Trophoblast cell (in vitro differentiated cells and primary cell): ENCODE data around the gene LY9.
"Not testable (repeated sequence)": the region's sequence is repeated elsewhere in the genome, so short reads cannot be mapped to it uniquely, and the experiment has no call there.

Experiments
- DNase-seq, 2 donors: peaks; one replicate each; pipeline ENCODE4 v3.0.0-alpha.2; 2016
- H2AFZ ChIP-seq: 2 replicates; pipeline ENCODE4 v1.6.1; 2013; ENCODE audit warnings: low read length, moderate library complexity, mild to moderate bottlenecking; ENCODE audit not compliant: insufficient read depth, poor library complexity
- H2AK5ac ChIP-seq: 2 replicates; pipeline ENCODE4 v1.6.1; 2013; ENCODE audit warnings: mild to moderate bottlenecking, low read length
- H2BK120ac ChIP-seq: 2 replicates; pipeline ENCODE4 v1.6.1; 2013; ENCODE audit warnings: low read length, mild to moderate bottlenecking, moderate library complexity; ENCODE audit not compliant: insufficient read depth, poor library complexity
- H2BK12ac ChIP-seq: 2 replicates; pipeline ENCODE4 v1.6.1; 2013; ENCODE audit warnings: mild to moderate bottlenecking, low read length, moderate library complexity
- H2BK5ac ChIP-seq: 2 replicates; pipeline ENCODE4 v1.6.1; 2013; ENCODE audit warnings: low read length, low read depth, moderate library complexity, mild to moderate bottlenecking; ENCODE audit not compliant: poor library complexity
- H3K14ac ChIP-seq: 2 replicates; pipeline ENCODE4 v1.6.1; 2013; ENCODE audit warnings: mild to moderate bottlenecking, low read length
- H3K18ac ChIP-seq: 2 replicates; pipeline ENCODE4 v1.6.1; 2013; ENCODE audit warnings: mild to moderate bottlenecking, low read length
- H3K23ac ChIP-seq: 2 replicates; pipeline ENCODE4 v1.6.1; 2013; ENCODE audit warnings: low read length
- H3K27ac ChIP-seq: 2 replicates; pipeline ENCODE4 v1.5.1; 2013; ENCODE audit warnings: low read depth, mild to moderate bottlenecking, inconsistent platforms, low read length, moderate library complexity
- H3K27me3 ChIP-seq: 2 replicates; pipeline ENCODE4 v1.6.1; 2013; ENCODE audit warnings: inconsistent platforms, mild to moderate bottlenecking, low read length, moderate library complexity; ENCODE audit not compliant: insufficient read depth
- H3K36me3 ChIP-seq, 2 experiments: 1 replicate in 1 of 2; 2 replicates in 1 of 2; pipeline ENCODE4 v1.6.1; 2013; ENCODE audit warnings: low read length in 2 of 2, mild to moderate bottlenecking in 2 of 2, moderate library complexity in 1 of 2; ENCODE audit not compliant: insufficient read depth in 2 of 2, control insufficient read depth in 1 of 2
- H3K4ac ChIP-seq: 2 replicates; pipeline ENCODE4 v1.6.1; 2013; ENCODE audit warnings: low read depth, mild to moderate bottlenecking, low read length, moderate library complexity
- H3K4me1 ChIP-seq, 2 experiments: 1 replicate in 1 of 2; 2 replicates in 1 of 2; pipeline ENCODE4 v1.6.1; 2013; ENCODE audit warnings: low read length in 2 of 2, mild to moderate bottlenecking in 2 of 2, moderate library complexity in 1 of 2; ENCODE audit not compliant: insufficient read depth in 2 of 2, control insufficient read depth in 1 of 2
- H3K4me2 ChIP-seq: 2 replicates; pipeline ENCODE4 v1.6.1; 2013; ENCODE audit warnings: inconsistent platforms, mild to moderate bottlenecking, low read length, moderate library complexity
- H3K4me3 ChIP-seq: 2 replicates; pipeline ENCODE4 v1.5.1; 2013; ENCODE audit warnings: mild to moderate bottlenecking, low read depth, low read length, inconsistent platforms
- H3K79me1 ChIP-seq: one replicate; pipeline ENCODE4 v1.6.1; 2013; ENCODE audit warnings: low read length
- H3K79me2 ChIP-seq: 2 replicates; pipeline ENCODE4 v1.6.1; 2013; ENCODE audit warnings: low read length, mild to moderate bottlenecking; ENCODE audit not compliant: control insufficient read depth, insufficient read depth, poor library complexity
- H3K9ac ChIP-seq: 2 replicates; pipeline ENCODE4 v1.6.1; 2013; ENCODE audit warnings: mild to moderate bottlenecking, low read length
- H3K9me3 ChIP-seq: 2 replicates; pipeline ENCODE4 v1.6.1; 2013; ENCODE audit warnings: low read depth, mild to moderate bottlenecking, control low read depth, inconsistent platforms, low read length; ENCODE audit not compliant: insufficient read depth
- H4K12ac ChIP-seq: 2 replicates; pipeline ENCODE4 v1.6.1; 2013; ENCODE audit warnings: low read depth, mild to moderate bottlenecking, low read length, moderate library complexity
- H4K8ac ChIP-seq: 2 replicates; pipeline ENCODE4 v1.6.1; 2013; ENCODE audit warnings: low read depth, mild to moderate bottlenecking, low read length, moderate library complexity
- H4K91ac ChIP-seq: one replicate; pipeline ENCODE4 v1.6.1; 2013; ENCODE audit warnings: low read depth, mild to moderate bottlenecking, low read length, moderate library complexity
- WGBS: extraction: QIAGEN DNeasy Blood & Tissue Kit; methylation state at CpG from one replicate; pipeline ENCODE4 v1.1.7; 2013; ENCODE audit warnings: missing lambda C conversion rate; ENCODE audit not compliant: insufficient read length, insufficient coverage; ENCODE audit errors: extremely low coverage; 5-methylcytosine and 5-hydroxymethylcytosine counted together

LY9 gene

DNA sequence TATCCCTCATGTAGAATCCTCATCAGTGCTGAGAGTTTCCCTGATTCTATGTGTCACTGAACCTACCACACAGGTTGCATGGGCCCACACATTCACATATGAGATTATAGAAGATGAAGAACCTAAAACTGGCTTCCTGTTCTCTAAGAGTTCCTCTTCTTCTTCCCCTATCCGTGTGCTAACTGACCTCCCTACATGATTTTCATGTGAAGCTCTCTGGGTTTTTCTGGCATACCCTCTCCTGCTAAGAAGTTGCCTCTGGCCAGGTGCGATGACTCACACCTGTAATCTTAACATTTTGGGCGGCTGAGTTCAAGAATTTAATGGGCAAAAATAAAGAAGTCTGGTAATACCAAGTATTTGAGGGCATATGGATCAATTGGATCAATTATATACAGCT, 72.2 kb downstream of the LY9 start:
- no peak overlapping the region for H3K4me3 ChIP-seq
- no peak overlapping the region for H2BK12ac ChIP-seq
- no peak overlapping the region for H4K12ac ChIP-seq
- no peaks in the 10 kb centered on the region for H3K9me3 ChIP-seq
- no peak overlapping the region for H3K9ac ChIP-seq
- no peaks in the 10 kb centered on the region for H3K27me3 ChIP-seq
- H3K4me1 ChIP-seq: no peaks in the 10 kb centered on the region
- no peak overlapping the region for H2BK5ac ChIP-seq
- H3K79me2 ChIP-seq: no peaks in the 10 kb centered on the region
- no peak overlapping the region for H3K18ac ChIP-seq
- no peak overlapping the region for H2BK120ac ChIP-seq
- H3K27ac ChIP-seq: no peak overlapping the region
- no CpG with 5 or more reads among the region's 3 CpGs for WGBS
- H4K8ac ChIP-seq: no peak overlapping the region
- H3K4ac ChIP-seq: no peak overlapping the region
- peak in 1 of 2 donors; percentile 39 for DNase-seq
- H2AK5ac ChIP-seq: no peak overlapping the region
- no peak overlapping the region for H3K4me2 ChIP-seq
- H2AFZ ChIP-seq: no peak overlapping the region
- no peak overlapping the region for H3K23ac ChIP-seq
- H3K79me1 ChIP-seq: no peaks in the 10 kb centered on the region
- no peak overlapping the region for H4K91ac ChIP-seq
- no peaks in the 10 kb centered on the region for H3K36me3 ChIP-seq
- H3K14ac ChIP-seq: no peak overlapping the region

DNA sequence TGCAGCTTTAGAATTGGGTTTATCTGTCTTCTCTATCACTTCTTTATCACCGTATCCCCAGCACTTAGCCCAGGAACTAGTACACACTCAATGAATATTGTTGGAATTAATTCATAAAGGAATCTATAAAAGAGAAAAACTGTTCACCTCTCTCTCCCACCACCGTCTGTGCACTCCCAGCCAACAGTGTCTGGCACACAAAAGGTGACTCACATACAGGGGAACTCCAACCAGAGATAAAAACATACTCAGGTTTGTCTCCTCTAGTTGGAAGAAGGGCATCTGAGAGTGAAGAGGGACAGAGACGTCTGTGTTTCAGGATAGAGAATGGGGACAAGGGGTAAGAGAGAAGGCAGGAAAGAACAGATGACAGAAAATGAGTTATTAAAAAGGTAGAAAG, 79.0 kb downstream of the LY9 start:
- Histone ChIP-seq H3K79me2 (no peaks in the 10 kb centered on the region), H2BK120ac (no peak overlapping the region), H3K23ac (no peak overlapping the region), H4K12ac (no peak overlapping the region), H3K14ac (no peak overlapping the region), H2BK12ac (no peak overlapping the region), H3K9me3 (no peaks in the 10 kb centered on the region), H3K27ac (no peak overlapping the region), H4K8ac (no peak overlapping the region), H4K91ac (no peak overlapping the region), H3K4me1 (peaks cover 0 to 4% of the 10 kb centered on the region in 2 experiments), H3K4ac (no peak overlapping the region), H3K9ac (no peak overlapping the region), H3K4me2 (no peak overlapping the region), H2BK5ac (no peak overlapping the region), H3K36me3 (no peaks in the 10 kb centered on the region), H2AK5ac (no peak overlapping the region), H3K79me1 (no peaks in the 10 kb centered on the region), H2AFZ (no peak overlapping the region), H3K27me3 (no peaks in the 10 kb centered on the region), H3K4me3 (no peak overlapping the region), H3K18ac (no peak overlapping the region)
- no CpG with 5 or more reads among the region's 3 CpGs for WGBS
- DNase-seq: peak in 1 of 2 donors; percentile 49

DNA sequence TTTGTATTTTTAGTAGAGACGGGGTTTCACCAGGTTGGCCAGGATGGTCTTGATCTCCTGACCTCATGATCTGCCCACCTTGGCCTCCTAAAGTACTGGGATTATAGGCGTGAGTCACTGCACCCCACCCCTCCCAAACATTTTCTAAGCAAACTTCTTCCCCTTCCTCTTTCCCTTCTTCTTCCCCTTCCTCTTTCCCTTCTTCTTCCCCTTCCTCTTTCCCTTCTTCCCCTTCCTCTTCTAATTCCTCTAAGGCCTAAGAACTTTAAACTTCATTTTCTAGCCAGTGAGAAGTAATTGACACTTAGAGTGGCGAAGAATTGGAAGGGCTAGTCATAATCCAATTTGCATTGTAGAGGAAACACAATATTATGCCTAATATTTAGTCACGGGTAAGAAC, 79.6 kb downstream of the LY9 start:
- H3K4me2 ChIP-seq, H4K8ac ChIP-seq, H3K4me1 ChIP-seq, H4K91ac ChIP-seq, H3K27ac ChIP-seq, H3K9me3 ChIP-seq, H3K79me1 ChIP-seq, H3K14ac ChIP-seq, H2BK12ac ChIP-seq, DNase-seq, H3K27me3 ChIP-seq, H3K36me3 ChIP-seq, H3K4ac ChIP-seq, H2BK5ac ChIP-seq, H2BK120ac ChIP-seq, H4K12ac ChIP-seq, H2AFZ ChIP-seq, H3K4me3 ChIP-seq, H3K18ac ChIP-seq, H2AK5ac ChIP-seq, H3K23ac ChIP-seq, H3K9ac ChIP-seq, H3K79me2 ChIP-seq: not testable (repeated sequence)
- no CpG with 5 or more reads among the region's 4 CpGs for WGBS

DNA sequence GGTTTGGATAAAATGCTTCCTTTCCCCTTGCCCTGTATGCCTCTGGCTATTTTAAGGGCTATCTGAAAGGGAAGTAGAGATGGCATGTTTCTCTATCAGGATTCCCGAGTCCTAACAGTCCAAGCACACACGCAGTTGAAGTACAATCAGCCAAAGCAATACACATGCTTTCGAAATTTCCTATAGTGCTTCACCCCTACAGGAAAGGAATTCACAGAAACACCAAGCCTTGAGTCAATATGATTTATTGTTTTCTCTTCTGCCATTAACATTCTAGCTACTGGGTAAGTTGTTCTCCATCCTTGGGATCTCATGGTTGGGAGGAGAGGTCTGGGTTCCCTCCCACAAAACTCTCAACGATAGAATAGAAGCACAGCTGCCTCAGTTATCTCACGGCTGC, 80.3 kb downstream of the LY9 start:
- DNase-seq: no peak
- Histone ChIP-seq H4K8ac (no peak overlapping the region), H3K4me1 (peaks cover 0 to 4% of the 10 kb centered on the region in 2 experiments), H3K27ac (no peak overlapping the region), H3K23ac (no peak overlapping the region), H2BK120ac (no peak overlapping the region), H4K91ac (no peak overlapping the region), H3K4ac (no peak overlapping the region), H2BK5ac (no peak overlapping the region), H3K4me3 (no peak overlapping the region), H3K79me1 (no peaks in the 10 kb centered on the region), H2AK5ac (no peak overlapping the region), H3K79me2 (no peaks in the 10 kb centered on the region), H3K36me3 (no peaks in the 10 kb centered on the region), H3K9me3 (no peaks in the 10 kb centered on the region), H3K27me3 (no peaks in the 10 kb centered on the region), H3K18ac (no peak overlapping the region), H2AFZ (no peak overlapping the region), H3K4me2 (no peak overlapping the region), H4K12ac (no peak overlapping the region), H2BK12ac (no peak overlapping the region), H3K9ac (no peak overlapping the region), H3K14ac (no peak overlapping the region)
- WGBS: no CpG with 5 or more reads among the region's 5 CpGs
